Erythroblast (primary cell): ENCODE results near the gene NARF.
A peak's percentile ranks its signal among the peaks of the same experiment; 100 is the strongest.

Experiments
- DNase-seq, 2 experiments: peaks; one replicate each; lab custom pipeline; 2025; lab: John Stamatoyannopoulos, UW
- GATA1 ChIP-seq: IDR thresholded peaks from 2 replicates; pipeline ENCODE4 v1.6.1; 2011; ENCODE audit warnings: low read depth, mild to moderate bottlenecking, control low read depth, low read length, moderate library complexity
- POLR2A ChIP-seq: IDR thresholded peaks from 2 replicates; pipeline ENCODE4 v1.6.1; 2011; ENCODE audit warnings: mild to moderate bottlenecking, low read length

Gene NARF

DNA sequence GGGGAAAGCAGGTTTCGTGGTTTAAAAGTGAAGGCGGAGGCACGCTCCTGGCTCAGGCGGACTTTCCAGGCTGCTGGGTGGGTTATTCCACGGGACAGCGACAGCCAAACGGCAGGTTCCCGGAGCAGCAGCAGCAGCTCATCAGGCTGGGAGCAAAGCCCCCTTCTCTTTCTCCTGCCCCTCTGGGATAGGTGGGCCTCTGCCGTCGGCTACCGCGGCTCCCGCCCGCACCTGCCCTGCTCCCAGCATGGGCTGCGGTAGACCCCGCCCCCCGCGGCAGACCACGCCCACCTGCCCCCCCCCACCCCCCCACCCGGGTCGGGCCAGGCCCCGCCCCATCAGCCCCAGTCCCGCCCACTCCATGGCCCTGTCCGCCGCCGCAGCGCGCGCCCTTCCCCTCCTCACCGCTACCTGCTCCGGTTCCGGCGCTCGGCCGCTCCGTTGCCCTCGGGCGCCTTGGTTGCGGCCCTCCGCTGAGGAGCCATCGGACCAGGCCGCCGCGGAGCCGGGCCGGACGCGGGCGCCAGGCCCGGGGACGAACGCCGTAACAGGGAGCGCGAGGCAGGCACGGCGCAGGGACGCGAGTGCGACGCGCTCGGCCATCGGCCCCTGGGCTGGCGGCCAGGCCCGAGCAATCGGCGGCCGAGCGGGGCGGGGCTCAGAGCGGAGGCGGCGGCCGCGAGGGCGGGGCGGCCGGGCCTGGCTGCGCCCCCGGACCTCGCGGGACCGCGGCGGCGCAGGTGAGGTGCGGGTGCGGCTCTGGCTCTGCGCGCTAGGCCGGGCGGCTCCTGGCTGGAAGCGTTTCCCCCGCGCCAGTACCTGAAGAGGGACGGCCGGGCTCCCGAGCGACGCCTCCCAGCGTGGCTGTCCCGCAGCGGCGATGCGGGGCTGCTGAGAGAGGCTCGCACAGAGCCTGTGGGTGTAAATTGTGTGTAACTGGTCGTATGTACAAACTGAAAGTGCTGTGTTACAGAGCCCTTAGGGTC is 40.2 kb upstream of the NARF start, which contains the start of the genes HEXD and OGFOD3:
Gene HEXD, plus strand, starts transcription at position 347 of the 986 bp plus-strand sequence. CDS start 1,453 bp downstream, outside the sequence.
Gene OGFOD3, minus strand, starts transcription at position 586 of the 986 bp plus-strand sequence. Its CDS starts 101 bp downstream, at position 485.
- DNase-seq = peak; percentile 90 to 94
- TF ChIP-seq POLR2A (peak; percentile 61), GATA1 (no peak)

- peak; percentile 29 to 53 for DNase-seq
- no peak for TF ChIP-seq POLR2A
- no peak for TF ChIP-seq GATA1
Measured at GRCh38 chr17:82419540-82419939, 39.0 kb upstream of the NARF start.

DNA sequence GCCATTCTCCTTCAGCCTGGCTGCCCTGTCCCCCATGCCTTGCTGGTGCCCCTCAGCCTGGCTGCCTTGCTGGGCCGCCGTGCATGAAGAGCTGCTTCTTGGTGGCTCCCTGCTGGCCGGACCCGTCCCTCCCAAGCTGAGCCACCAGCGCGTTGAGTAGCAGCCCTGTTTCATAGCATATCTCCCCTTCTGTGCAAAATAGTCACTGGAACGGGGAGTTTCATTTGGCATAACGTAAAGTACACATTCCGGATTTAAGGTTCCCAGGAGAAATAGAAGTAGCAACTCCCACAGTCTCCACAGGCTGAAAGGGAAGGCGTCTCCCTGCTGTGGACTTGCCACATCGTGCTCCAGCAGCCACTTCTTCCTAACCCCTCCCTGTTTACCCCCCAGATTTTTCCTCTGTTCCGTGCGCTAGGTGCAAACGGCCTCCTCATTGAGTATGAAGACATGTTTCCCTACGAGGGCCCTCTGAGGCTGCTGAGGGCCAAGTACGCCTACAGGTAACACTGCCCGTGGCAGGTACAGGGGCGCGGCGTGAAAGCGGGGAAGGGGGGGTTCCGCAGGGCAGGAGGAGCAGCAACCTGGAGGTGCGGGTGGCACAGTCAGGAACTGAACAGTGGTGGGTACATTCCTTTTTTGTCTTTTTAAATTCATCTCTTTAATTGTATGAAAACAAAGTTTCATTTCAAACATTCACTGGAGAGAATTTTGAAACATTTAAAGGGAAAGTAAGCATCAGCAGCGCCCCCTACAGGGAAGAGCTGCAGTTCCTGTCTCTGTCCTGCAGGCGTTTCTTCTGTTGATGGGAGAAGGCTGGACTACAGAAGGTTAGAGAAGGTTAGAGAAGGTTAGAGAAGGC is 34.3 kb upstream of the NARF start:
- no peak for TF ChIP-seq GATA1
- no peak for TF ChIP-seq POLR2A
- DNase-seq = peak; percentile 74 to 76

DNA sequence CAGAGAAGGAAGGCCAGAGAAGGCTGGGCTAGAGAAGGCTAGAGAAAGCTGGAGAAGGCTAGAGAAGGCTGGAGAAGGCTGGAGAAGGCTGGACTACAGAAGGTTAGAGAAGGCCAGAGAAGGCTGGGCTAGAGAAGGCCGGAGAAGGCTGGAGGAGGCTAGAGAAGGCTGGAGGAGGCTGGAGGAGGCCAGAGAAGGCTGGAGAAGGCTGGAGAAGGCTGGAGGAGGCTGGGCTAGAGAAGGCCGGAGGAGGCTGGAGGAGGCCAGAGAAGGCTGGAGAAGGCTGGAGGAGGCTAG is 33.7 kb upstream of the NARF start:
- no peak for DNase-seq
- TF ChIP-seq POLR2A (no peak), GATA1 (no peak)

- DNase-seq = no peak
- TF ChIP-seq POLR2A (no peak), GATA1 (no peak)
Measured at GRCh38 chr17:82428546-82428945, 30.0 kb upstream of the NARF start.

GRCh38 chr17:82429824-82430223 is 28.7 kb upstream of the NARF start:
- no peak for TF ChIP-seq GATA1
- TF ChIP-seq POLR2A = no peak
- no peak for DNase-seq

- TF ChIP-seq GATA1 (no peak), POLR2A (no peak)
- no peak for DNase-seq
Measured at GRCh38 chr17:82432017-82432416, 26.5 kb upstream of the NARF start.

- DNase-seq = no peak
- TF ChIP-seq GATA1 (no peak), POLR2A (no peak)
Measured at GRCh38 chr17:82433560-82434215, 24.9 kb upstream of the NARF start.

GRCh38 chr17:82434216-82434565 is 24.4 kb upstream of the NARF start:
- DNase-seq = no peak

DNA sequence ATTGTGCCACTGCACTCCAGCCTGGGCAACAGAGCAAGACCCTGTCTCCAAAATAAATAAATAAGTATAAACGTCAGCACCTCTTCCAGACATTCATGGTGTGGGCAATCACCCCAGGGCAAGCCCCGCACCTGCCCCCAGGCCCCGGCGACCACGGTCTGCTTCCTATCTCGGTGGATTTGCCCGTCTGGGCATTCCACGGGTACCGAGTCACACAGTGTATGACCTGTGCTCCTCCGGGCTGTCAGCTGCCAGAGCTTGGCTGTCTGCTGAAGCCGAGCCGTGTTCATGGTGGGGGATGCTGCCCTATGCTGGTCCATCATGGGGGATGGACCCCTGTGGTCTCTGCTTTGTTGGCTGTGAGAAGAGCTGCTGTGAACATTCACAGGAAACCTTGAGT is 23.4 kb upstream of the NARF start:
- DNase-seq = no peak
- no peak for TF ChIP-seq GATA1

More at GRCh38 chr17:82434216-82434565, 24.4 kb upstream of the NARF start:
- TF ChIP-seq POLR2A = no peak
- TF ChIP-seq GATA1 = no peak

DNA sequence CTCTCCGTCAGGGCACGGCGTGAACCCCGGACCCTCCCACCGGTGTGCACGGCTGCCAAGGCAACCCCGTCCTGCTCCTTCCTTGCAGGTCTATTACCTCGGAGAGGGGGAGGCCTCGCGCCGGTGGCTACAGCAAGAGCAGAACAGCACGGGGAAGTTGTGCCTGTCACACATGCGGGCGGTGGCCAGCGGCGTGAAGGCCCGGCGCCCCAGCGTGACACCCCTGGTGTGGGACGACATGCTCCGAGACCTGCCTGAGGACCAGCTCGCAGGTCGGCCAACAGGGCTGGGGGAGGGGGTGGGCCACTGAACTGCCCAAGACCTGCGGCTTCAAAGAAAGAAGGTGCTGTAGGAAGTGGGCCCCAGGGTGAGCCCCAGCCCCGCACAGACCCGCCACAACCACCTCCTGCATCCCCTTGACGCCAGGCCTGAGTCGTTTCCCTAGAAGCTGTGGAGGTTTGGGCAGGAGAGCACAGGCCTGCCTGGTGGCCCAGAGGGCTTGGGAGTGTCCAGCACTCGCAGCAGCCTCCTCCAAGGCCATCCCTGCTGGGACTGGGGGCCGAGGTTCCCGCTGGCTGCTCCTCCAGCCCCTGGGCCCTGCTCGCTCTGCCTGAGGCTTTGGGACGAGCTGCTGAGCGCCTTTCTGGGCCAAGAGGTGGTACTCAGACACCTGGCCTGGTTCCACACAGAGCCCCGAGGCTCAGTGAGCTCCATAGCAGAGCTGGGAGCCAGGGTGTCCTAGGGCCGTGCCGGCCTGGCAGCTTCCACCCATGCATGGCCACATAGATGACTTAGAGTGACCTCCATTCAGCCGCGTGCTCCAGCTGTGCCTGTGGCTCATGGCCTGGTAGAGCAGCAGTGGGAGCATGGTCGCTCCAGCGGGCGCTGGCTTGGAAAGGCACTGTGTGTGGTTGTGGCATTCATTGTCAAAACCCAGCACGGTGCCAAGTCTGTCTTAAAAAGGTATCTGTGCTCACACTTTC is 22.6 kb upstream of the NARF start:
- TF ChIP-seq GATA1 (no peak), POLR2A (no peak)
- DNase-seq = no peak

GRCh38 chr17:82436601-82437324 is 21.8 kb upstream of the NARF start:
- TF ChIP-seq POLR2A (no peak), GATA1 (no peak)

More at GRCh38 chr17:82436601-82437324, 21.8 kb upstream of the NARF start:
- DNase-seq = no peak
